HG03060 (cell line): ENCODE measurements around the gene TAF1B.

Experiments used
- ATAC-seq: cut with Tn5 transposase; IDR thresholded peaks from one replicate; pipeline ENCODE4 v1.9.1; 2021; ENCODE audit warnings: low read depth, moderate number of reproducible peaks; ENCODE audit not compliant: unreplicated experiment

The TAF1B gene

DNA sequence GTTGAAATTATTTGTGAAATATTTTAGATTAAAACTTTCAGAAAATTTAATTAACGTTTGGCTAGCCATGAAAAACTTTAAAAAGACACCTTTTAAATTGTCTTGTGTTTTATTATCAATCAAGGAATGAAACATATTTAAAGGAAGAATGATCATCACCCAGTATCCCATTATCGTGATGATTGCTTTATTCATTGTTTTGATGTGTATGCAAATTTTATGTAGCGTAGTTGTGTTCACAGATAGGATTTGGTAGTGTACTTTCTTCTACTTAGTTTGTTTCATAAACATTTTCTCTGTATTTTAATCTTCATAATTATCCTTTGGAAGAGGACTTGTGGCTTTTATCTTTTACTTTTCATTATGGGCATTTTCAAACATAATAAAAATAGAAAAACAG is 116.0 kb downstream of the TAF1B start:
- no peak for ATAC-seq

GRCh38 chr2:9961013-9961412 is 117.7 kb downstream of the TAF1B start:
- no peak for ATAC-seq

DNA sequence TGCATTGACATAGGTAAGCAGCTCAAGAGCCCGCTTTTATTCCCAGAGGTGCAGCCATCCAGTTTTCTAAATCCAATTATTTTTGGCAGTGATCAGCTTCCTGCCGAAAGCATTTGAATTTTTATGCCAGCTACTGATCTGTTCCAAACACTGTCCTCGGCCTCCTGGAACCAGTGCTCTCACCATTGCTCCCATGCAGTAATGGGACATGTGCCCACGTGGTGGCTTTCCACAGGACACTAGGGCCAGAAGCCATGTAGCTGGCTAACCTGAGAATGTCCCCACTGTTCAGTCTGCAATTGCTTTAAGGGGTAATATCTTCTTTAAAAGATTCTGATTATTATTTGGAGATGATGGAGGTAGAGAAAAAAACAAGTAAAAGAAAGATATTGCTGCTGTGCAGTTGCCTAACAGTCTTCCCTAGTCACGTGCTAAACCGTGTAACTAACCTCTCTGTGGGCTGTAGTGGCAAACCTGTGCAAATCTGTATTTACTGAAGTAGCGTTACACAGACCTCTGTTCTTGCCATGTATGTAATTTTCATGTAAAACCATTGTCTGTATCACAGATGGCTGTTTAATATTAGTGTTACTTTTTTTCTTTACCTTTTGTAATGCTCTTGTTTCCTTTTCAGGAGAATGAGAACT is 121.2 kb downstream of the TAF1B start:
- no peak for ATAC-seq

DNA sequence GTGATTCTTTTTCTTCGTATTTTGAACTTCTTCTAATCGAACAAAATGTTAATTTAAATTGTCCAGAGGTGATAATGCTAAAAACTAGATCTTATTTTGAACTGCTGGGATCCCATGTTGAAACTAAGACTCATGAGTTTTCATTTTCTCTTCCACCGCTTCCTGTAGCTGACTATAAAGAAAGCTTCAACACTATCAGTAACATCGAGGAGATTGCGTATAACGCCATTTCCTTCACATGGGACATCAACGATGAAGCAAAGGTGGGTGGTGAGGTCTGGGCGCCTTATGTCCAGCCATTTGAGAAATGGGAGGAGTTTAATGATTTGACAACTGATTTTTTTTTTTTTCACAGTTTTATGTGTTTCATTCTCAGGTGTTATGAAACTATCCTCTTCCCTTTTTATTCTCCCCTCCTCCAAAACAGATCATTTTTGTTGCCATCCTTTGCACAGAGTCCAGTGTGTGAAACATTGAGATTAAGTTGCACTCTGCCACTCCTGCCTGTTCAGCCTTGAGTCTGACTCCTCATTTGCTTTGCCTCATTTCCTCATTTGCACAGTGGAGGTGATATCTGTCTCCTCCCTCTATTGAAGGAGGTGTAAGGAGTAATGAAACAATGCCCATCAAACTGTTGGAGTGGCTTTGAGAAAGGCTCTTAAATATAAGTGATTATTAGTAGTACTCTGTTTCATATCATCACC is 122.0 kb downstream of the TAF1B start:
- no peak for ATAC-seq

- no peak for ATAC-seq
Measured at GRCh38 chr2:9966491-9967022, 123.3 kb downstream of the TAF1B start.

- ATAC-seq: no peak
Measured at GRCh38 chr2:9967053-9967775, 123.9 kb downstream of the TAF1B start.

GRCh38 chr2:9968553-9969497 is 125.6 kb downstream of the TAF1B start:
- no peak for ATAC-seq

DNA sequence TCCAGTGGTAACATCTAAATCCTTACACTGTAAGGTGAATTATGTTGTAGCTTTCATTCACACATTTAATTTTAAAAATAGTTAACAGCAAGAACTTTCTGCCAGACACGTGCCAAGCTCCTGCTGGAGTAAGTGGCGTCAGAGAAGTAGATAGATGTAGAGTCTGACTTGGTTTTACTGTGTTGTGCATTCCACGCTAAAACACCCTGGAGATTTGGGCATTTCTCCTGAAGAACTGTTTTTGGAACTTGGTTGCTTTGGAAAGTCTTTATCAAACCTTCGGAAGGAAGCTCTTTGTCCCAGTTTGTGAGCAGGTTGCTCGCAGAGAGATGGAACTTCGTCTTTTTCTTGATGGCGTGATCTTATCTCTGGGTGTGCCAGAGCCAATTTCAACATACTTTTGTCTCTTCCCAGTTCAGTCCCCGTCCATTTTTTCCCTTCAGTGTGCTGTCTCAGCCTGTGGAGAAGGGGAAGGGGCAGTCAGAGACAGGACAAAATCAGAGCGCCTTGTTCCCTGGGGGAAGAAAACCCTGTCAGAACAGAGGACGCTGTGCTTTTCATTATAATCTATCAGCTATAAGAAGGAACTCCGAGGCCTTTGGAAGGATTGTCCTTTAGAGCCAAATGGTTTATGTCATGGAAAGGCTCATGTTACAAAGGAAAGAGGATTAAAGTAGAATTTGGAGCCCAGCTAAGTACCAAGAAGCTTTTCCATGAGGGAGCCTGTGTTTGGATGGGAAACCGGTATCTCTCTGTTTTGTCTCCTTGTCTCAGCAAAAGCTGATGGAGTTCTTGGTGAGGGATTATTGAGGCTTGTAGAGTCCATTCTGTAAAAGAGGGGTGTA is 127.1 kb downstream of the TAF1B start:
- no peak for ATAC-seq

DNA sequence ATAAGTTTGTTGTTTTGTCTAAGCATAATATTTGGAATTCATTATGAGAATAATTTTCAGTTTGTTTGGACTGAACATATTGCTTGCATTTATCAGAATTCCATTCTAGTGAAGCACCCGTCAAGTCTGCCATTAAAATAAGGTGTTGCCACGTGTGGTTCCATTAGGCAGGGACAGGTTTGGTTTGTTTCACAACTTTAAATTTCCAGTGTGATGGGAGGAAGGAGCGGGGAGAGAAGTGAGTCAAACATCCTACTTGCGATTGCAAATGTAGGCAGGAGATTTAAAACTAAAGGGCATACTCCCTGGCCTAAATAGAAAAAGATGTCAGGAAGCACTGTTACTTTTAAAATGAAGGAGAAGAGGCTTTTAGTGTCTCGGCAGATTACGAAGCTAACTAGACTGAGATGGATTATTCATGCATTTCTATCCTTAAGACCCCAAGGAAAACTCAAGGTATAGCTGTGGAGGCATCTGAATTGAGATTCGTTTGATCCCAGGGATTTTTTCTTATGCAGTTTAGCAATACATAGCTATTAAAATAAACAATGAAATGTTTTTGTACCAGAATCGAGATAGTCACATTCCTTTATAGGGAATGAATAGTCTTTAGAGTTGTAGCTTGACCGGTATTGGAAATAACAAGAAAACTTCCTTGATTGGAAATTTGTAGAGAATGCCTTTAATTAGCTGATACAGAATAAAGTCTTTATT is 128.0 kb downstream of the TAF1B start:
- no peak for ATAC-seq

- no peak for ATAC-seq
Measured at GRCh38 chr2:9971890-9972289, 128.6 kb downstream of the TAF1B start.

GRCh38 chr2:9972621-9973479 is 129.6 kb downstream of the TAF1B start:
- ATAC-seq: no peak

DNA sequence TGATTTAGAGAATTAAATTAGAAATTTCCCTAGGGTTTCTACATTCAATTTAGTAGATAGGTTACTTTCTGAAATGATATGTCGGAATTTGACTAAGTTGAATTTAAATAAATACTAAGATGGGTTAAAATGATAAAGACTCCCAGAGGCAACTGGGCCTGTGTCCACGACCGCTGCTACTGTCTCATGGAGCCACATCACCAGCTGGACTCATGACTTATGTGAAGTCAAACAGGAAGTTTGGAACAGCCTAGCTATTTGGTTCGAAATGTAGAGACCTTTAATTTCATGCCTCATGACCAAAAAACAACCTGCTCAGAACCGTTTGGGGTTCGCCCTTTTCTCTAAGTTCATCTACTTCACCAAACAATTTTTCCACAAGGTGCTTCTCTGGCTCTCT is 130.4 kb downstream of the TAF1B start:
- ATAC-seq: no peak

DNA sequence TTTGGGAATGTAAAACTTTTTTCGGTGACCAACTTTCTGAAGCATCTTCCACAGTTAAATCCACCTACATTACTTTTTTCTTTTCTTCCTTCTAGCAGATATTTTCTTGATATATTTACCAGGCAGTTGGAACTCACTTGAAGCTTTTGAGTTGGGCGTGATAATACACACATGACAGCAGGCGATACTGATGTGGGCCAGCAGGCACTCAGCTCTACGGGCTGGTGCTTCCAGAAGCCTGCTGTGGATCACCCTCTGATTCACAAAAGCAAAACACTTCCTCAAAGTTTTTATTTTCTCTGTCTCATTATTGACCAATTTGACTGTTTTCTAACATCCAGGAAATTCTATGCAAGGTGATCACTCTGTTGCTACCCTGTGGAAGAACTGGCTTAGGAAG is 131.1 kb downstream of the TAF1B start:
- no peak for ATAC-seq

DNA sequence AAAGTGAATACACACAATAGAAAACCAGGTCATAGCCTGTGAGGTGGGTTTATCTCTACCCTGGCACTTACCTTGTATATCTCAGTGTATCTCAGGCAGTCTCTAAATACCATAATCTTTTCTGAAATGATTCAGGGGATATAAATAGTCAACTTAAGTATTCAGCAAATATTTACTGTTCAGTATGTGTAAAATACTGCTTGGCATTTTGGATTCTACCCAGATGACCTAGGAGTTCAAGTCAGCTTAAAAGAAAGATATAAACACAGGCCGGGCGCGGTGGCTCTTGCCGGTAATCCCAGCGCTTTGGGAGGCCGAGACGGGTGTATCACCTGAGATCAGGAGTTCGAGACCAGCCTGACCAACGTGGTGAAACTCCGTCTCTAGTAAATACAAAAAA is 132.1 kb downstream of the TAF1B start:
- ATAC-seq: no peak

DNA sequence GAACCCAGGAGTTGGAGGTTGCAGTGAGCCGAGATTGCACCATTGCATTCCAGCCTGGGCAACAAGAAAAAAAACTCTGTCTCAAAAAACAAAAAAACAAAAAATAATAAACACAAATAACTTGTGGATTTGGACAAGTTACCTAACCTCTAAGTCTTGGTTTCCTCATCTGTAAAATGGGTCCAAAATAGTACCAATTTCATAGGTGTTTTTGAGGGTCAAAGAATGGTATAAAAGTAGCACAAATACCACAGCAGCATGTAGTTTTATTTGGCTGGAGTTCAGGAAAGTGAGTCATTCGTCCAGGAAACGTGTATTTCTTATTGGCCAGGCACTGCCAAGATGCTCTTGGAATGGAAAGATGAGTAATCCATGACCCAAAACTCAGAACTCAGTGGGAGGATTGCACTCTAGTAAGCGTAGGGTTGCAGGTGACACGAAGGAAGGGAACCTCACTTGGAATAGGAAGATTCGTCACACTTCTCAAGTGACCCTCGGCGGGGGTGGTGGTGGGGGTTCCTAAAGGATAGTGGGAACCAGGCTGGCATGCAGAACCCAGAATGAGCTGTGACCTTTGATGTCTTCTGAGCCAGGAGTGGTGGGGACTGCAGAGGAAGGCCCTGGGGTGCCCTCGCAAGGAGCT is 132.7 kb downstream of the TAF1B start:
- ATAC-seq: no peak

DNA sequence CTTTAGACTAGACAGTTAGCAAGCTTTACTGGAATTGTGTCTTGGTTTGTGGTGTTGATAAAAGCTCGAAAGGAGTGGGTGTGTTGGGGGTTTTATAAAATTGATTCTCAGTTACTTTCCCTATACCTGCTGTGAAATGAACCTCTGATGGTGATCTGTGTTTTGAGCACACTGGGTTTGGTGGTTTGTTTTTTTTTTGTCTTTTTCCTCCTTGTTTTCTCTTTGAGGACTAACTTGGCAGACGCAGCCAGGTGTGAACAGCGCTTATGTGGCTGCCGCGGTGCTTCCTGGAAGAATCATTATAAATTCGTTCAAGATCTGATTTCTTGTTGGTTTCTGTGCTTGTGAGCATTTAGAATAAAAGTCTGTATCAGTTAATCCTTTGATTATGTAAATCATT is 136.7 kb downstream of the TAF1B start:
- no peak for ATAC-seq

GRCh38 chr2:9980520-9980919 is 137.2 kb downstream of the TAF1B start:
- no peak for ATAC-seq

- ATAC-seq: no peak
Measured at GRCh38 chr2:9981655-9982054, 138.4 kb downstream of the TAF1B start.
